Muscle of arm (tissue), 12 donors: Measurements from ENCODE around the gene ABCB9. TPM values are rescaled to one million over a fixed set of nuclear protein-coding genes. Genes with fewer than 3 reads are reported as not detected.

Experiments used
- DNase-seq: peaks from one replicate; pipeline ENCODE4 v3.0.0-alpha.2; 2013
- polyA plus RNA-seq, 12 donors: library from polyadenylated mRNA; unstranded; fragments of 120-200 nt; gene quantifications; one replicate each; pipeline ENCODE4 v1.2.1, GENCODE V29; 2013; ENCODE audit not compliant: insufficient read length in 12 of 12

The ABCB9 gene
- polyA plus RNA-seq, 12 donors: 2.4 to 5.3 (median 3.2) TPM; not detected in 2

- no peak for DNase-seq
Observed at GRCh38 chr12:122982963-122983788, 16.9 kb upstream of the ABCB9 start.

GRCh38 chr12:122982477-122982815, 16.2 kb upstream of the ABCB9 start:
- DNase-seq: no peak

GRCh38 chr12:122981587-122982476, 15.6 kb upstream of the ABCB9 start:
- DNase-seq: no peak

- DNase-seq: no peak
Observed at GRCh38 chr12:122981036-122981471, 14.8 kb upstream of the ABCB9 start.

GRCh38 chr12:122980183-122981035, 14.1 kb upstream of the ABCB9 start, which contains the start of gene ARL6IP4:
Gene ARL6IP4 (plus strand): TSS chr12:122980681. CDS start chr12:122981140, 459 bp downstream.
- no peak for DNase-seq

GRCh38 chr12:122979908-122980182, 13.6 kb upstream of the ABCB9 start:
- no peak for DNase-seq

GRCh38 chr12:122979001-122979907, 13.0 kb upstream of the ABCB9 start:
- DNase-seq: no peak

- no peak for DNase-seq
Observed at GRCh38 chr12:122978507-122978955, 12.3 kb upstream of the ABCB9 start.

GRCh38 chr12:122977655-122978392, 11.6 kb upstream of the ABCB9 start:
- DNase-seq: no peak

- DNase-seq: no peak
Observed at GRCh38 chr12:122977153-122977552, 10.9 kb upstream of the ABCB9 start.

- DNase-seq: no peak
Observed at GRCh38 chr12:122976648-122976975, 10.3 kb upstream of the ABCB9 start.

- DNase-seq: no peak
Observed at GRCh38 chr12:122975790-122976647, 9.8 kb upstream of the ABCB9 start.

- peak; percentile 94 for DNase-seq
Observed at GRCh38 chr12:122974892-122975789, 8.9 kb upstream of the ABCB9 start, which contains the start of gene OGFOD2. Gene OGFOD2 (plus strand): TSS chr12:122975244. CDS start chr12:122975252, 8 bp downstream.

GRCh38 chr12:122974274-122974891, 8.1 kb upstream of the ABCB9 start:
- DNase-seq: peak; percentile 98

GRCh38 chr12:122969676-122970075, 3.4 kb upstream of the ABCB9 start:
- DNase-seq: no peak

GRCh38 chr12:122968104-122968503, 1.8 kb upstream of the ABCB9 start:
- no peak for DNase-seq

- no peak for DNase-seq
Observed at GRCh38 chr12:122966743-122967550, 684 bp upstream of the ABCB9 start.
